ENCODE results near the gene PLK3. TPM values are rescaled to one million over a fixed set of nuclear protein-coding genes. Genes with fewer than 3 reads are reported as not detected.

The PLK3 gene
- total RNA-seq, 1 donor: 36.1 TPM

- H3K4me3 ChIP-seq (ENCODE audit: low read depth, low read length): no peak overlapping the region
- DNase-seq (ENCODE audit: low read depth): no peak
Observed at GRCh38 chr1:44846985-44847384, 46.8 kb downstream of the PLK3 start.

GRCh38 chr1:44847845-44848244, 47.7 kb downstream of the PLK3 start:
- H3K4me3 ChIP-seq (ENCODE audit: low read depth, low read length): no peak overlapping the region
- TF ChIP-seq CTCF (IDR thresholded peaks at IDR 0.05; ENCODE audit: insufficient read depth, low read length): no peak
- no peak for DNase-seq (ENCODE audit: low read depth)

More at GRCh38 chr1:44846985-44847384, 46.8 kb downstream of the PLK3 start:
- no peak for TF ChIP-seq CTCF (IDR thresholded peaks at IDR 0.05; ENCODE audit: insufficient read depth, low read length)

- H3K4me3 ChIP-seq (ENCODE audit: low read depth, low read length): no peak overlapping the region
- TF ChIP-seq CTCF (IDR thresholded peaks at IDR 0.05; ENCODE audit: insufficient read depth, low read length): no peak
- DNase-seq (ENCODE audit: low read depth): no peak
Observed at GRCh38 chr1:44848456-44849181, 48.4 kb downstream of the PLK3 start.

GRCh38 chr1:44849575-44850132, 49.5 kb downstream of the PLK3 start:
- no peak for TF ChIP-seq CTCF (IDR thresholded peaks at IDR 0.05; ENCODE audit: insufficient read depth, low read length)
- no peak for DNase-seq (ENCODE audit: low read depth)
- H3K4me3 ChIP-seq (ENCODE audit: low read depth, low read length): no peak overlapping the region

- no peak for DNase-seq (ENCODE audit: low read depth)
- no peak for TF ChIP-seq CTCF (IDR thresholded peaks at IDR 0.05; ENCODE audit: insufficient read depth, low read length)
- H3K4me3 ChIP-seq (ENCODE audit: low read depth, low read length): no peak overlapping the region
Observed at GRCh38 chr1:44851308-44851707, 51.1 kb downstream of the PLK3 start.

- DNase-seq (ENCODE audit: low read depth): no peak
- TF ChIP-seq CTCF (IDR thresholded peaks at IDR 0.05; ENCODE audit: insufficient read depth, low read length): no peak
- H3K4me3 ChIP-seq (ENCODE audit: low read depth, low read length): no peak overlapping the region
Observed at GRCh38 chr1:44853201-44853600, 53.0 kb downstream of the PLK3 start.

Data from fibroblast of the aortic adventitia (primary cell).